HG02759 (cell line): ENCODE measurements around the gene LIMK1.

Experiments used
- ATAC-seq: cut with Tn5 transposase; IDR thresholded peaks from one replicate; pipeline ENCODE4 v1.9.1; 2021; ENCODE audit warnings: mild to moderate bottlenecking, moderate library complexity; ENCODE audit not compliant: unreplicated experiment

Gene LIMK1

DNA sequence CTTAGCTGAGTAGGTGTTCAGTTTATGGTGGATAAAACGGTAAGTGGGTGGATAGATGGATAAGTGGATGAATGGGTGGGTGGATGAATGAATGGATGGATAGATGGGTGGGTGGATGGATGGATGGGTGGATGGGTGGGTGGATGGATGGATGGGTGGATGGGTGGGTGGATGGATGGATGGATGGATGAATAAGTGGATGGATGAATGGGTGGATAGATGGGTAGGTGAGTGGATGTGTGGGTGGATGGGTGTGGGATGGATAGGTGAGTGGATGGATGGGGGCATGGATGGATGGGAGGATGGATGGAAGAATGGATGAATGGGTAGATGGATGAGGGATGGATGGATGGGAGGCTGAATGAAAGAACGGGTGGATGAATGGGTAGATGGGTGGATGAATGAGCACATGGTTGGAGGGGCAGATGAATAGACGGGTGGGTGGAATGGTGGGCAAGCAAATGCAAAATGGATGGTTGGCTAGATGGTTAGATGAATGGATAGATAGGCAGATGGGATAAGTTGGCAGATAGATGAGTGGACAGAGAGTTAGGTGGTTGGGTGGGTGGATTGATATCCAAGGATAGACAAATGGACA, 29.9 kb upstream of the LIMK1 start:
- no peak for ATAC-seq

DNA sequence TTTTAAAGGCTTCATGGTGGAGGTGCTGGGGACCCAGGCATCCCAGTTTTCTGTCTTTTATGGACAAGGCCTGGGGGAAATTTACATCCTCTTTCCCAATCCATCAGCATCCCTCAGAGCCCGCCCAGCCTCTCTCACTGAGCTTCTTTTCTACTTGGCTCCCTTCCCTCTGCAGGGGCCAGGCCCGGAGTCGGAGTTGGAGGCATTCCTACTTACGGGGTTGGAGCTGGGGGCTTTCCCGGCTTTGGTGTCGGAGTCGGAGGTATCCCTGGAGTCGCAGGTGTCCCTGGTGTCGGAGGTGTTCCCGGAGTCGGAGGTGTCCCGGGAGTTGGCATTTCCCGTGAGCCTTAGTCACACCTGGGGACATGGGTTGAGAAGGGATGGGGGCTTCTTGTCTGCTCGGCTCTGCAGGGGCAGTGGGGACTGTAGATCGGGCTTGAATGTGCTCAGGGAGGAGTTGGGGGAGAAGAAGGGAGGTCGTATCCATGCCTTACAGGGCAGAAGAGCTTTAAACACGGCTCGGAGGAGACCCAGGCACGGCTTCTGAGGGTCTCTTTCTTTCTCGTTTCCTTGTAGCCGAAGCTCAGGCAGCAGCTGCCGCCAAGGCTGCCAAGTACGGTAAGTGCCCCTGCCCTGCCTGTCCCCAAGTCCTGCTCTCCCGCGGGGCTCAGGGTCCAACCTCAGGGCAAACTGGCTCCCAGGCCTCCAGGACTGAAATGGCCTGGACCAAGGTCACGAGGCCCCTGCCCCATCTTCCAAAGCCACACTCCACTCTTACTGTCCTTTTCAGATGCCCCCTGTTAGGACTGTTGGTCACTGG, 27.3 kb upstream of the LIMK1 start:
- no peak for ATAC-seq

DNA sequence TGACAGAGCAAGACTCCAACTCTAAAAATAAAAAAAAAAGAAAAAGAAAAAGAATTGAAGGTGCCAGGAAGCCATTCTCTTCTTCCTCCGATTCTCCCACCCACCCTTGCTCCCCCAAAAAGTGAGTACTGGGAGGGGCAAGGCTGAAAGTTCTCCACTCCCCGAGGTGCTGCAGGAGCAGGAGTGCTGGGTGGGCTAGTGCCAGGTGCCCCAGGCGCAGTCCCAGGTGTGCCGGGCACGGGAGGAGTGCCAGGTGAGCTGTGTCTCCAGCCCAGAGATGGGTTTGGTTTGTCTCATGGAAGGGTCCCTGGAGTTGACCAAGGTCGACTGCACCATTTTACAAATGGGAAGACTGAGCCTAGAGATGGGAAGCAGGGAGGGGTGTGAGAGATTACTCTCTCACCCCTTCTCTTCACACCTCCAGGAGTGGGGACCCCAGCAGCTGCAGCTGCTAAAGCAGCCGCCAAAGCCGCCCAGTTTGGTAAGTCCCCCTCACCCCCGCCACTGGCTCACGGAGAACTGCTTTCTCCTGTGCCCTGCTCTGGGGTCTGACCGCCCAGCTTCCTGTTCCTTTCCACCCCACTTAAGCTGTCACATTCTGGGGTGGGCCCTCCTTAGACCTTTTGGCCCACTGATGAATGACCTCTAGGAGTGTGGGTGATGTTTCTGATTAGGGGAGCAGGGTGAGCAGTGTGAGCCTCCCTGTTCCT, 26.2 kb upstream of the LIMK1 start:
- ATAC-seq: no peak

DNA sequence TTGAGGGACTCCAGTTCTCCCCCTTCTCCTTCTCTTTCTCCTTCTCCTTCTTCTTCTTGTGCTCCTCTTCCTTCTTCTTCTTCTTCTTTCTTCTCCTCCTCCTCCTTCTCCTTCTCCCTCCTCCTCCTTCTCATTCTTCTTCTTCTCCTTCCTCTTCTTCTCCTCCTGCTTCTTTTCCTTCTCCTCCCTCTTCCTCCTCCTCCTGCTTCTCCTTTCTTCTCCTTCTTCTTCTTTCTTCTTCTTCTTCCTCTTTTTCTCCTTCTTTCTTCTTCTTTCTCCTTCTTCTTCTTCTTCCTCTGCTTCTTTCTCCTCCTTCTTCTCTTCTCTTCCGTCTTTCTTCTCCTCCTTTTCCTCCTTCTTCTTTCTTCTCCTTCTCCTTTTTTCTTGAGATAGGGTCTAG, 25.6 kb upstream of the LIMK1 start:
- ATAC-seq: no peak

DNA sequence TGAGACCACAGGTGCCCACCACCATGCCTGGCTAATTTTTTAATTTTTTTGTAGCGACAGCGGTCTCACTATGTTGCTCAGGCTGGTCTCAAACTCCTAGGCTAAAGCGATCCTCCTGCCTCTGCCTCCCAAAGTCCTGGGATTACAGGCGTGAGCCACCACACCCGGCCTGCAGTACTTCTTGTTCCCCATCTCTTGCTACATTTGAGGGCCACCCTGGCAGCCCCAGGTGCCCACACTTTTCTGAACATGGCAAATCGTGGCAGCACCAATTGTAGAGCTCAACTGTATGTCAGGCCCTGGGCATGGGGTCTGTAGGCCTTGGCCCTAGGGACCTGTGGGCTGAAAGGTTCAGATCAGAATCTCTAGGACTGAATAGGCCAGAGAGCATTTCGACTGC, 25.1 kb upstream of the LIMK1 start:
- no peak for ATAC-seq

DNA sequence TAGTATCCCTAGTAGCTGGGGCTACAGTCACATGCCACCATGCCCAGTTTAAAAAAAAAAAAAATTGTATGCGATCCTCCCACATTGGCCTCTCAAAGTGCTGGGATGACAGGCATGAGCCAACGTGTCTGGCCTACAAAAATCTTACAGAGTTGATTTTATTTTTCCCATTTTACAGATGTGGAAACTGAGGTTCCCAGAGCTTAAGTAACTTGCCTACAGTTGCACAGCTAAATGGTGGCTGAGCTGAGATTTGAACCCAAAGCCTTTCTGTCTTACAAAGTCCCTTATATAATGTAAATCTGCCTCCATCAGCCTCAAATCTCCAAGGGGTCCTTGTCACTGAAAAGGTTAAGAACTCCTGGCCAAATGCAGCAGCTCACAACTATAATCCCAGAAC, 24.6 kb upstream of the LIMK1 start:
- no peak for ATAC-seq

DNA sequence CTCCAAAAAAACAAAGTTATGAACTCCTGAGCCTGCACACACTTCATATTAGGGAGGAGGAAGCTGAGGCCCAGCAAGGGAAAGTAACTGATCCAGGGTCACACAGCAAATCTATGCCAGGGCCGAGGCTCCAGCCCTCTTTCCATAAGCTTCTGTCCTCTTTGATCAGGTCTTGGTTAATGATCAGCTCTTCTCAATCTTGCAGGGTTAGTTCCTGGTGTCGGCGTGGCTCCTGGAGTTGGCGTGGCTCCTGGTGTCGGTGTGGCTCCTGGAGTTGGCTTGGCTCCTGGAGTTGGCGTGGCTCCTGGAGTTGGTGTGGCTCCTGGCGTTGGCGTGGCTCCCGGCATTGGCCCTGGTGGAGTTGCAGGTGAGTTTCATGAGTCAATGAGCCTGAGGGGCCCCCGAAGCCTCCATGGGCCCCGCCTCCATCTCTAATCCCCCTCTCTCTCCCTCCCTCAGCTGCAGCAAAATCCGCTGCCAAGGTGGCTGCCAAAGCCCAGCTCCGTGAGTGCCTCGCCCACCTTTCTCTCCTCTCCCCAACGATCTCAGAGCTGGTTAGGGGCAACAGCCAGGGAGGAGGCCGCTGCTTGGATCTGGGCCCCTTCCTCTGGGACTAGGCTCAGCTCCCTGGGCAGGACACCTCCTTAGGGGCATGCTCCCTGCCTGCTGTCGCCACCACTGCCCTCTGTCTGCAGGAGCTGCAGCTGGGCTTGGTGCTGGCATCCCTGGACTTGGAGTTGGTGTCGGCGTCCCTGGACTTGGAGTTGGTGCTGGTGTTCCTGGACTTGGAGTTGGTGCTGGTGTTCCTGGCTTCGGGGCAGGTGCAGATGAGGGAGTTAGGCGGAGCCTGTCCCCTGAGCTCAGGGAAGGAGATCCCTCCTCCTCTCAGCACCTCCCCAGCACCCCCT, 23.7 kb upstream of the LIMK1 start:
- no peak for ATAC-seq

DNA sequence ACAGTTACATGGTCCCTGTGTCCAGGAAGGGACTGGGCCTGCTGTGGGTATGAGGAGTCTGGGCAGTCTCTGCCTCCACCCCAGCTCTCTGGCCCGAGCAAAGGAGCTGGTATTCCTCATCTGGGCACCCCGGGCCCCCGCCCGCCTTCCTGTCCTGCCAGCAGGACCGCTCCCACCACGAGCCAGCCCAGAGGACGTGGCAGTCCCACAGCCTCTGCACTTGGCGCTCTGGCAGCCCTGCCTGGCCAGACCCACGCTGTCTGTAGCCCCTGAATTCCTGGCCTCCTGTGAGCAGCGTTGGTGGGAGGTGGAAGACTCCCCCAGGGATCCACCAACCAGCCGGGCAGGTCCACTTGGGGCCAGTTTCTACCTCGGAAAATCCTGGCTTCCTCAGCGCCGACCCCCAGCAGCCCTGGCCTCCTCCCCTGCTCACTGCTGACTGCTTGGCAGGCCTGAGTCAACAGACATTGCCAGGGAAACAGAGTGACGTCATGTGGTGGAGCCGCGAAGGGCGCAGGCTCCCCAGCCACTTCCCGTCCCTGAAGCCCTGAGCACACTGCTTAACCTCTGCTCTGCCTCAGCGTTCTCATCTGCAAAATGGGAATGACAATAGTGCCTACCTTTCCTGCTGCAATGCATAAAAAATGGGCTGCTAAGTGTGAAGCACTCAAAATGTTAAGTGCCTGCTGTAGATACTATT, 21.6 kb upstream of the LIMK1 start:
- ATAC-seq: no peak

DNA sequence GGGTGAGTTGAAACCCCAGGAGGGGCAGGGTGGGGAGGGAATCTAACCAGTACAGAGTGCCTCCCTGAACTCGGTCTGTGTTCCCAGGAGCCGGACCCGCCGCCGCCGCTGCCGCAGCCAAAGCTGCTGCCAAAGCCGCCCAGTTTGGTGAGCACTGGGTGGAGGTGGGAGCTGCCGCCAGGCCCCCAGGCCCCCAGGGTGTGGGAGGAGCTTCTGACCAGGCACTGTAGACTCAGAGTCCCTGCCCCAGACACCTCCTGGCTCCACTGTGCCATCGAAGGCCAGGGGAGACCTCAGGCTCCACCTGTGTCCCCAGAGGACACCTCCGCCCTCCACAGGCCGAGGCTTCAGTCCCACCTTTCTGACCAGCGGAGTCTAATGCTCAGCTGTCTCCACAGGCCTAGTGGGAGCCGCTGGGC, 20.4 kb upstream of the LIMK1 start:
- no peak for ATAC-seq

DNA sequence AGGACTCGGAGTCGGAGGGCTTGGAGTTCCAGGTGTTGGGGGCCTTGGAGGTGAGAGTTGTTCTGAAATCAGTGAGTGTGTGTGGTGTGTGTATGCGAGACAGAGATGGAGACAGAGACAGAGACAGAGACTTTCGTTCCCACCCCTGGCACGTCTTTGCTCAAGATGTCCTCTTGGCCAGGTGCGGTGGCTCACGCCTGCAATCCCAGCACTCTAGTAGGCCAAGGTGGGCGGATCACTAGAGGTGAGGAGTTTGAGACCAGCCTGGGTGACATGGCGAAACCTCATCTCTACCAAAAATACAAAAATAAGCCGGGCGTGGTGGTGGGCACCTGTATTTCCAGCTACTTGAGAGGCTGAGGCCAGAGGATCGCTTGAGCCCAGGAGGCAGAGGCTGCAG, 20.0 kb upstream of the LIMK1 start:
- ATAC-seq: no peak

DNA sequence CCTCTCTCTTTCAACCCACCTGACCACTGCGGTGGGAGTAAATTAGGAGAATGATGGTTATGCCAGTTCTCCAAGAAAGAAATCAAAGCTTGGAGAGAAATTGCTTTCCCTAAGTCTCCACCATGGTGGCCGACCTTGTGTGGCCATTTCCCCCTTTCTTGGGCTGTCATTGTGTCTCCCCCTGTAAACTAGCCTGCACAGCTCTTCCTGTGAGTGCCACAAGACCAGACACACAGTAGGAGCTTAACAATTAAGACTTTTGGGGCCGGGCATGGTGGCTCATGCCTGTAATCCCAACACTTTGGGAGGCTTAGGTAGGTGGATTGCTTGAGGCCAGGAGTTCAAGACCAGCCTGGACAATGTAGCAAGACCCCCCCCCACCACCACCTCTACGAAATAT, 18.9 kb upstream of the LIMK1 start:
- ATAC-seq: no peak

DNA sequence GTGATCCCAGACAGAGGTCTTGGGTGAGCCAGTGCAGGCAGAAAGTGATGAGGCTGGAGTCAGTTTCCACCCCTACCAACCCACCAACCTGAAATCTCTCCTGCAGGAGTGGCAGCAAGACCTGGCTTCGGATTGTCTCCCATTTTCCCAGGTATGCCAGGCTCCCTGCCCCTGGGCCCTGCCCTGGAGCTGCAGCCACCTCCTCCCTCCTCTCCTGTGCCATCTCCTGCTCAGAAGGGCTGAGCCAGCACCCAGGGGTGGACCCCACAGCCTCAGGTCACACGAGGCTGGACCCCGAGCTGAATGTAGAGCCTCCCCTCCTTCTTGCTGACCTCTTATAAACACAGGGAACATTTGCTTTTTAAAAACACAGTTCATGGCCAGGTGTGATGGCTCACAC, 17.0 kb upstream of the LIMK1 start:
- ATAC-seq: no peak

DNA sequence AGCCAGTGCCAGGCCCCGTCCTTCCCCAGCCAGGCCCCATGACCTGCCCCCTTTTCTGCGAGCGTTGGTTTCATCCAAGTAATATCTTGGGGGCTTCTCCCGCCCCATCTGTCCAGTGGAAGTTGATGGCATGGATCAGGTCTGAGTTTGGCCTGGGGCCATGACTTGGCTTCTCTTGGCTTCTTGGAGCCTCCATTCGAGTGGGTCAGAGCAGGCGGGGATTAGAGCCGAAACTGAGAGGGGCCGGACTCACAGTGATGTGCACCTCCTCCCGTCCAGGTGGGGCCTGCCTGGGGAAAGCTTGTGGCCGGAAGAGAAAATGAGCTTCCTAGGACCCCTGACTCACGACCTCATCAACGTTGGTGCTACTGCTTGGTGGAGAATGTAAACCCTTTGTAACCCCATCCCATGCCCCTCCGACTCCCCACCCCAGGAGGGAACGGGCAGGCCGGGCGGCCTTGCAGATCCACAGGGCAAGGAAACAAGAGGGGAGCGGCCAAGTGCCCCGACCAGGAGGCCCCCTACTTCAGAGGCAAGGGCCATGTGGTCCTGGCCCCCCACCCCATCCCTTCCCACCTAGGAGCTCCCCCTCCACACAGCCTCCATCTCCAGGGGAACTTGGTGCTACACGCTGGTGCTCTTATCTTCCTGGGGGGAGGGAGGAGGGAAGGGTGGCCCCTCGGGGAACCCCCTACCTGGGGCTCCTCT, 15.1 kb upstream of the LIMK1 start:
- no peak for ATAC-seq

DNA sequence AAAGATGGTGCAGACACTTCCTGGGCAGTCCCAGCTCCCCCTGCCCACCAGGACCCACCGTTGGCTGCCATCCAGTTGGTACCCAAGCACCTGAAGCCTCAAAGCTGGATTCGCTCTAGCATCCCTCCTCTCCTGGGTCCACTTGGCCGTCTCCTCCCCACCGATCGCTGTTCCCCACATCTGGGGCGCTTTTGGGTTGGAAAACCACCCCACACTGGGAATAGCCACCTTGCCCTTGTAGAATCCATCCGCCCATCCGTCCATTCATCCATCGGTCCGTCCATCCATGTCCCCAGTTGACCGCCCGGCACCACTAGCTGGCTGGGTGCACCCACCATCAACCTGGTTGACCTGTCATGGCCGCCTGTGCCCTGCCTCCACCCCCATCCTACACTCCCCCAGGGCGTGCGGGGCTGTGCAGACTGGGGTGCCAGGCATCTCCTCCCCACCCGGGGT, 14.5 kb upstream of the LIMK1 start:
- ATAC-seq: no peak

DNA sequence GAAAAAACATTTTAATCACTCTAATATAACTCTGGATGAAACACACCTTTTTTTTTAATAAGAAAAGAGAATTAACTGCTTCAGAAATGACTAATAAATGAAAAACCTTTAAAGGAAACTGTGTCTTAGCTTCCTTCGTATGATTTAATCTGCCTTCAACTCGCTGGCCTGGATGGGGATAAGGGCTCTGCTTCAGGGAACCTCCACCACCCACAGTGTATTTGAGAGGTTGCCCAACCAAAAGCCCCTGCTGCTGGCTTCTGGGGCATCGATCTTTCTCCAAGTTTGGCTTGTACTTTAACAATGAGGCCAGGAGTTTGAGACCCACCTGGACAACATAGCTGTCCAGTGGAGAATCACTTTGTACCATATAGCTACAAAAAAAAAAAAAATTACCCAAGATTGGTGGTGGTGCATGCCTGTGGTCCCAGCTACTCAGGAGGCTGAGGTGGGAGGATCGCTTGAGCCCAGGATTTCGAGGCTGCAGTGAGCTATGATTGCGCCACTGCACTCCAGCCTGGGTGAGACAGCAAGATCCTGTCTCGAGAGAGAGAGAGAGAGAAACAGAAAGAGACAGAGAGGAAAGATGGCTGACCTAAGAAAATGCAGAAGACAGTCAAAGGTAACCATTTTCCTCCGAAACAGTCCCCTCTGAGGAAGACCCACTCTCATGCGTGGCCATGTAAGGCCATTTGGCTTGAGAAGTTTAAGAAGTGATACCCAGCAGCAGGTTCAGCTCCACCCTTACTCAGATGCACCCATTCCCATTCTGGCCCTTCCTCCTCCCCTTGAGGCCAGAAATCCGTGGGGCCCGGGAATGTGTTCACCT, 13.6 kb upstream of the LIMK1 start:
- no peak for ATAC-seq

DNA sequence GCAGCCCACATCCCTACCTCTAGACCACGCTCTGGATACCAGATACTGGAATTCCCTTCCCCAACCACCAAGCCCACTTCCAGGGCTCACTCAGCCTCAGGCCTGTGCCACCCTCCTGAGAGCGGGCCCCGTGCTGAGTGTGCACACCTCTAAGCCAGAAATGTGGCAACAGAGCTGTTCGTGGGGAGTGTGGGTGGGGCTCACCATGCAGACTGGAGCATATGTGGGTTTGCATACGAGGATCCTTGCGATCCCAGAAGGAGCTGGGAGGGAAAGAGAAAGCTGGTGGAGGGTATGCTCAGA, 13.0 kb upstream of the LIMK1 start:
- ATAC-seq: no peak

DNA sequence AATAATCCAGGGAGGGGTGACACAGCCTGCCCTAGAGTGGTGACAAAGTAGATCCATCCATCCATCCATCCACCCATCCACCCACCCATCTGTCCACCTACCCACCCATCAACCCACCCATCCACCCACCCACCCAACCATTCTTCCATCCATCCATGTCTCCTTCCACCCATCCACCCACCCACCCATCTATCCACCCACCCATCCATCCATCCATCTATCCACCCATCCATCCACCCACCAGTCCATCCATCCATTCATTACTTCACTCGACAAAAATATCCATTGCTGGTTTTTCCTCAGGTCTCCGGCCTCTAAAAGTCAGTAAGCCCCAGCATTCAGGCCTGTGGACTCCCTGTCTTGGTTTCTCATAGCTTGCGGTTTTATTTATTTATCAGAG, 12.5 kb upstream of the LIMK1 start:
- no peak for ATAC-seq

DNA sequence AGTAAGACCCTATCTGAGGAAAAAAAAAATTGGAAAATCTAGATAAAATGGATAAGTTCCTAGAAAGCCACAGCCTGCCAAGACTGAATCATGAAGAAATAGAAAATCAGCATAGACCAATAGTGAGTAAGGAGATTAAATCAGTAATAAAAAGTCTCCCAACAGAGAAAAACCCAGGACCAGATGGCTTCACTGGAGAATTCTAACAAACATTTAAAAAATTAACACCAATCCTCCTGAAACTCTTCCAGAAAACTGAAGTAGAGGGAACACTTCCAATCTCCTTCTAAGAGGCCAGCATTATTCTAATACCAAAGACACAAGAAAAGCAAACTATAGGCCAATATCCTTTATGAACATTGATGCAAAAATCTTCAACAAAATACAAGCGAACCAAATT, 8.8 kb upstream of the LIMK1 start:
- ATAC-seq: no peak

DNA sequence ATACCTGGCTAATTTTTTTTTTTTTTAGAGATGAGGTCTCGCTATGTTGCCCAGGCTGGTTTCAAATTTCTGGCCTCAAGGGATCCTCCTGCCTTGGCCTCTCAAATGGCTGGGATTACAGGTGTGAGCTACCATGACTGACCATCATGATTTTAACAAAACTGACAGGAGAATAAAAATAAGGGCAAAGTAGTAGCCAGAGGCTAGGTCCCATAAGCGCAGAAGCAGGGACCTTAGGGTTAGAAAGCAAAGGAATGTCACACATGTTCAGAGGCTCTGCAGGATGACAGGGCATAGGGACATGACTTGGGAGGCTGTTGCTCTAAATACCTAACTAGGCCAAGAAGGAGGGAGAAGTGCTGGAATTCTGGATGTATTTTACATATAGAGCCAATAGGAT, 5.1 kb upstream of the LIMK1 start:
- no peak for ATAC-seq
